Daoy (cell line): ENCODE results near the gene GALR1. TPM values are rescaled to one million over a fixed set of nuclear protein-coding genes. Genes with fewer than 3 reads are reported as not detected.
"Not testable (repeated sequence)": the region's sequence is repeated elsewhere in the genome, so short reads cannot be mapped to it uniquely, and the experiment has no call there.

Source experiments
- DNase-seq: peaks from one replicate; pipeline ENCODE4 v3.0.0-alpha.2; 2015; ENCODE audit warnings: low read depth
- total RNA-seq: library from RNA; depleted of rRNA; stranded (reverse); fragments of >200 nt; shearing (Covaris generic); gene quantifications from 2 replicates; pipeline ENCODE4 v1.2.3, GENCODE V29; 2014; rRNA removed

The GALR1 gene
- total RNA-seq, result not detected in 2 replicates

- DNase-seq, result peak; percentile 8
Observed at GRCh38 chr18:77249569-77250500, at the start of gene GALR1. TSS of gene GALR1 (plus strand) at chr18:77249848. CDS start at chr18:77250549, 701 bp downstream.

GRCh38 chr18:77201506-77201905 is 48.1 kb upstream of the GALR1 start:
- peak; percentile 47 for DNase-seq

GRCh38 chr18:77202329-77202728 is 47.3 kb upstream of the GALR1 start:
- DNase-seq, result no peak

GRCh38 chr18:77203071-77203470 is 46.6 kb upstream of the GALR1 start:
- no peak for DNase-seq

- DNase-seq, result no peak
Observed at GRCh38 chr18:77203851-77204250, 45.8 kb upstream of the GALR1 start.

- no peak for DNase-seq
Observed at GRCh38 chr18:77205769-77206168, 43.9 kb upstream of the GALR1 start.

- DNase-seq, result peak; percentile 67
Observed at GRCh38 chr18:77206676-77207374, 42.8 kb upstream of the GALR1 start.

- peak; percentile 73 for DNase-seq
Observed at GRCh38 chr18:77207540-77207939, 42.1 kb upstream of the GALR1 start.

- peak; percentile 79 for DNase-seq
Observed at GRCh38 chr18:77208964-77209363, 40.7 kb upstream of the GALR1 start.

GRCh38 chr18:77209587-77209986 is 40.1 kb upstream of the GALR1 start:
- DNase-seq, result peak; percentile 57

- no peak for DNase-seq
Observed at GRCh38 chr18:77210249-77210648, 39.4 kb upstream of the GALR1 start.

GRCh38 chr18:77218642-77219041 is 31.0 kb upstream of the GALR1 start:
- no peak for DNase-seq

GRCh38 chr18:77220726-77221125 is 28.9 kb upstream of the GALR1 start:
- DNase-seq, result no peak

- no peak for DNase-seq
Observed at GRCh38 chr18:77222464-77222863, 27.2 kb upstream of the GALR1 start.

- no peak for DNase-seq
Observed at GRCh38 chr18:77223221-77223639, 26.4 kb upstream of the GALR1 start.

- DNase-seq, result peak; percentile 26
Observed at GRCh38 chr18:77223653-77224052, 26.0 kb upstream of the GALR1 start.

GRCh38 chr18:77230645-77231044 is 19.0 kb upstream of the GALR1 start:
- no peak for DNase-seq

- peak; percentile 20 for DNase-seq
Observed at GRCh38 chr18:77234504-77235365, 14.9 kb upstream of the GALR1 start.

GRCh38 chr18:77239285-77239684 is 10.4 kb upstream of the GALR1 start:
- DNase-seq, result not testable (repeated sequence)

- DNase-seq, result no peak
Observed at GRCh38 chr18:77248873-77249568, 627 bp upstream of the GALR1 start.

- DNase-seq, result no peak
Observed at GRCh38 chr18:77250501-77250925, 865 bp downstream of the GALR1 start.
